ENCODE measurements around the gene DGLUCY. TPM values are rescaled to one million over a fixed set of nuclear protein-coding genes. Genes with fewer than 3 reads are reported as not detected.
"Not testable (repeated sequence)": the region's sequence is repeated elsewhere in the genome, so short reads cannot be mapped to it uniquely, and the experiment has no call there.

Gene DGLUCY
- total RNA-seq, 1 experiment from 2014 or later = 28.1 TPM

DNA sequence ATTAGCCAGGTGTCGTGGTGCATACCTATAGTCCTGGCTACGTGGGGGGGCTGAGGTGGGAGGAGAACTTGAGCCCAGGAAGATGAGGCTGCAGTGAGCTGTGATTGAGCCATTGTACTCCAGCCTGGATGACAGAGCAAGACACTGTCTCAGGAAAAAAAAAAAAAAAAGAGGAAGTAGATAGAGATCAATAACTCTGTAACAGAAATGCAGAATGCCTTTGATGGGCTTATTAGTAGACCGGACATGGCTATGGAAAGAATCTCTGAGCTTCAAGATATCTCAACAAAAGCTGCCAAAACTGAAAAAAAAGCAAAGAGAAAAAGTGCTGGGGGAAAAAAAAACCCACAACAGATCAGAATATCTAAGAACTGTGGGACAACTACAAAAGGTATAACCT lies 93.1 kb downstream of the DGLUCY start:
- peaks cover 3% of the 10 kb centered on the region for H3K9me3 ChIP-seq (replicated peaks)
- H3K4me3 ChIP-seq = no peak overlapping the region
- H3K27me3 ChIP-seq = no peaks in the 10 kb centered on the region
- DNase-seq = no peak
- no peak overlapping the region for H3K27ac ChIP-seq
- H3K4me1 ChIP-seq = no peaks in the 10 kb centered on the region
- H3K36me3 ChIP-seq = peaks cover 34% of the 10 kb centered on the region

GRCh38 chr14:91211017-91211416 lies 97.1 kb downstream of the DGLUCY start:
- Histone ChIP-seq H3K27me3 (no peaks in the 10 kb centered on the region), H3K27ac (no peak overlapping the region), H3K4me3 (no peak overlapping the region), H3K36me3 (peaks cover 8% of the 10 kb centered on the region), H3K9me3 (replicated peaks) (peaks cover 3% of the 10 kb centered on the region), H3K4me1 (no peaks in the 10 kb centered on the region)
- no peak for DNase-seq

- DNase-seq = no peak
- H3K27me3 ChIP-seq = no peaks in the 10 kb centered on the region
- H3K4me3 ChIP-seq = no peak overlapping the region
- no peak overlapping the region for H3K27ac ChIP-seq
- H3K36me3 ChIP-seq = peaks cover 8% of the 10 kb centered on the region
- no peaks in the 10 kb centered on the region for H3K4me1 ChIP-seq
- H3K9me3 ChIP-seq (replicated peaks) = peaks cover 3% of the 10 kb centered on the region
Measured at GRCh38 chr14:91214306-91214705, 100.4 kb downstream of the DGLUCY start.

- Histone ChIP-seq H3K4me3 (no peak overlapping the region), H3K4me1 (no peaks in the 10 kb centered on the region), H3K27me3 (no peaks in the 10 kb centered on the region), H3K36me3 (peaks cover 8% of the 10 kb centered on the region), H3K9me3 (replicated peaks) (peaks cover 3% of the 10 kb centered on the region), H3K27ac (no peak overlapping the region)
- DNase-seq = no peak
Measured at GRCh38 chr14:91215381-91215780, 101.5 kb downstream of the DGLUCY start.

- no peak for DNase-seq
- Histone ChIP-seq H3K9me3 (replicated peaks) (no peaks in the 10 kb centered on the region), H3K27ac (no peak overlapping the region), H3K4me1 (no peaks in the 10 kb centered on the region), H3K36me3 (0 out of 2 replicates have a peak, but pooled peaks cover 2% of the 10 kb centered on the region), H3K27me3 (no peaks in the 10 kb centered on the region), H3K4me3 (no peak overlapping the region)
Measured at GRCh38 chr14:91216731-91217226, 102.9 kb downstream of the DGLUCY start.

- no peaks in the 10 kb centered on the region for H3K4me1 ChIP-seq
- DNase-seq = no peak
- H3K27me3 ChIP-seq = no peaks in the 10 kb centered on the region
- H3K4me3 ChIP-seq = no peak overlapping the region
- no peaks in the 10 kb centered on the region for H3K9me3 ChIP-seq (replicated peaks)
- H3K36me3 ChIP-seq = no peaks in the 10 kb centered on the region
- H3K27ac ChIP-seq = no peak overlapping the region
Measured at GRCh38 chr14:91218014-91218413, 104.1 kb downstream of the DGLUCY start.

DNA sequence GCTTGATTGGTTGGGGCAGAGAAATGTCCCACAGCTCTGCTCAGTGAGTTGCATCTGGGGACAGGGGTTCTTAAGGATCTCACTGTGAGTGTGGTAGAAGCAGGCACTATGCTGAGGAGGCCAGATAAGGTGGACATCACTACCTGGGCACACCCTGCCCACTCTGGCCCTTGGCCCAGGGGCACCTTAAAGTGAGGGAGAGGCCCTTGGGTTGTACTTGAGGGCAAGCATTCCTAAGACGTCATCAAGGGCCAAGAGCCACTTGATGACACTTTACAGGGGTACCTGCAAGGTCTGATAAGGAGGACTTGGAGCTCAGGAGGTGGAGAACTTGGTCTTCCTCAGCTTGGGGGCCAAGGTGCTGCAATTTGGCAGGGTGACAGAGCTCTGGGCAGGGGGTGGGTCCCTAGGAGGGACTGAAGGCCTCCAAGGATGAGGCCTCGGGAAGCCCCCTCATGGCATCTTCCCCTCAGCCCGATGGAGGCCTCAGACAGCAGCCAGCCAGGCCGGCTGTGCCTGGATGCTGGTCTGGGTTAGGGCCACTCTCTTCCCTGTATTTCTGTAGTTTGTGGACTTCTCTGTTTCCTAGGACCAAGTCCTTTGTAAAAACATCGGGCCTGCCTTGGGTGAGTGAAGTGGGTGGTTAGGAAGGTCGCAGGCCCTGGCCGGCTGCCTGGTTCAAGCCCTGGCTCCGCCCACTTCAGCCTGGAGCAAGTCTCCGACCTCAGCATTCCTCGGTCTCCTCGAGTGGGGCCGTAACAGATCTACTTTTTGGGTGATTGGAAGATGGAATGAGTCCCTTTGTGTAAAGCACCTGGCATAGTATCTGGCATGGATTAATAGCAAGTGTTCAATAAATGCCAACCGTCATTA lies 105.9 kb downstream of the DGLUCY start:
- Histone ChIP-seq H3K9me3 (replicated peaks) (no peaks in the 10 kb centered on the region), H3K27ac (no peak overlapping the region), H3K4me1 (no peaks in the 10 kb centered on the region), H3K27me3 (no peaks in the 10 kb centered on the region), H3K4me3 (no peak overlapping the region), H3K36me3 (no peaks in the 10 kb centered on the region)
- DNase-seq = no peak

- no peaks in the 10 kb centered on the region for H3K4me1 ChIP-seq
- no peak overlapping the region for H3K27ac ChIP-seq
- DNase-seq = no peak
- H3K4me3 ChIP-seq = no peak overlapping the region
- no peaks in the 10 kb centered on the region for H3K9me3 ChIP-seq (replicated peaks)
- no peaks in the 10 kb centered on the region for H3K27me3 ChIP-seq
- no peaks in the 10 kb centered on the region for H3K36me3 ChIP-seq
Measured at GRCh38 chr14:91220581-91221000, 106.7 kb downstream of the DGLUCY start.

DNA sequence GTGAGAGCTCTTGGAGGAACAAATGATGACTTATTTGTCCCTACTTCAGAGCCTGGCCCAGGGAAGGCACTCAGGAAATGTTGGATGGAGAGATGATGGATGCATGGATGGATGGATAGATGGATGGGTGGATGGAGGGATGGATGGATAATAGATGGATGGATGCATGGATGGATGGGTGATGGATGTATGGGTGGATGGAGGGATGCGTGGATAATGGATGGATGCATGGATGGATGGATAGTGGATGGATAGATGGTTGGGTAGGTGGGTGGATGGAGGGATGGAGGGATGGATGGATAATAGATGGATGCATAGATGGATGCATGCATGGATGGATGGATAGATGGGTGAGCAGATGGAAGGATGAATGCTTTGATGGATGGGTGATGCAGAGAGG lies 107.4 kb downstream of the DGLUCY start:
- H3K27ac ChIP-seq = no peak overlapping the region
- DNase-seq = no peak
- H3K4me1 ChIP-seq = no peaks in the 10 kb centered on the region
- H3K9me3 ChIP-seq (replicated peaks) = no peaks in the 10 kb centered on the region
- no peak overlapping the region for H3K4me3 ChIP-seq
- no peaks in the 10 kb centered on the region for H3K27me3 ChIP-seq
- no peaks in the 10 kb centered on the region for H3K36me3 ChIP-seq

- Histone ChIP-seq H3K27ac (no peak overlapping the region), H3K9me3 (replicated peaks) (no peaks in the 10 kb centered on the region), H3K4me1 (no peaks in the 10 kb centered on the region), H3K4me3 (no peak overlapping the region), H3K36me3 (no peaks in the 10 kb centered on the region), H3K27me3 (no peaks in the 10 kb centered on the region)
- no peak for DNase-seq
Measured at GRCh38 chr14:91223028-91223783, 109.3 kb downstream of the DGLUCY start.

DNA sequence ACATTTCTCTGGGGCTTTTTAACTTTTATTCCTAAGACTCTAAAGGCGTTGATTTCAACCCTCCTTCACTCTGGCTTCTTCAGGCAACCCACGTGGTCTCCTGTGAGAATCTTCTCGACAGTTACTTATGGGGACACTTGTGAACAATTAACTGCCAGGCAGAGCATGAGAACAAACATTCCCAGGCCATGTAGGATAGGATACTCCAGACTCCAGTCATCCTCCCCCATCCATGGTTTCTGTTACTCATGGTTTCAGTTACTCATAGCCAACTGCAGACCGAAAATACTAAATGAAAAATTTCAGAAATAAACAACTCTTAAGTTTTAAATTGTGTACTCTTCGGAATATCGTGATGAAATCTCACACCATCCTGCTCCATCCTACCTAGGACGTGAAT lies 111.2 kb downstream of the DGLUCY start:
- H3K4me1 ChIP-seq = no peaks in the 10 kb centered on the region
- no peak overlapping the region for H3K4me3 ChIP-seq
- H3K36me3 ChIP-seq = no peaks in the 10 kb centered on the region
- no peaks in the 10 kb centered on the region for H3K27me3 ChIP-seq
- DNase-seq = no peak
- H3K9me3 ChIP-seq (replicated peaks) = no peaks in the 10 kb centered on the region
- no peak overlapping the region for H3K27ac ChIP-seq

DNA sequence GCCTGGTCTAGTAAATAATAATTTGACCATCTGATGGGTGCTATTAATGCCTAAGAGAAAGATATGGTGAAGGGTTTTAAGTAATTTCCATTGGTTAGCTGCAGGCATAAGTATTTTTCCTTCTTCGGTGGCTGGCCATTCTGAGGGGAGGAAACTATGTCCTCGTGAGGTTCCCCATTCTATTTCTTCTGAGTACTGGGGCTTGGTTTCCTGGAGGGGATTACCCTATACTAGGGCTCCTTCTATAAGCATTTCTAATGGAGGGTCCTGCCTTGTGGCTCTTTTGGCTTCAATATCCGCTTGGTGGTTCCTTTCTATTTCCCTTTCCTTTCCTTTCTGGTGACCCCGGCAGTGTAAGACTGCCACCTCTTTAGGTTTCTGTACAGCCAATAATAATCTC lies 112.5 kb downstream of the DGLUCY start:
- H3K9me3 ChIP-seq (replicated peaks); H3K4me1 ChIP-seq; H3K27ac ChIP-seq; DNase-seq; H3K4me3 ChIP-seq; H3K36me3 ChIP-seq; H3K27me3 ChIP-seq: not testable (repeated sequence)

DNA sequence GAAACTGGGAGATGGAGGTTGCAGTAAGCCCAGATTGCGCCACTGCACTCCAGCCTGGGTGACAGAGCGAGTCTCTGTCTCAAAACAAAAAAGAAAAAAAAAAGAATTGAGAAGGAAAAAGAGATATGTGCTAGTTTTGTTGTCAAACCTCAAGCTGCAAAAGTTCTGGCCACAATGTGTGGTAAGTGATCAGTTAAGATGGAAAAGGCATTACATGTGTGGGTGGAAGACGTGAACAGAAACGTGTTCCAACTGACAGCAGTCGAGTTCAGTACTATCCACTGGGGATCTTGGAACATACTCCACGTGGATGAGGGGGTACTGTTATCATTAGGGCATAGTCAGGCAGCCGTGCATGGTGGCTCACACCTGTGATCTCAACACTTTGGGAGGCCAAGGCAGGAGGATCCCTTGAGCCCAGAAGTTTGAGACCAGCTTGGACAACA lies 113.3 kb downstream of the DGLUCY start:
- no peaks in the 10 kb centered on the region for H3K4me1 ChIP-seq
- H3K36me3 ChIP-seq = no peaks in the 10 kb centered on the region
- no peak overlapping the region for H3K27ac ChIP-seq
- no peak for DNase-seq
- H3K27me3 ChIP-seq = no peaks in the 10 kb centered on the region
- peaks cover 3% of the 10 kb centered on the region; the same call in 1 of the 2 replicates for H3K9me3 ChIP-seq (replicated peaks)
- H3K4me3 ChIP-seq = no peak overlapping the region

DNA sequence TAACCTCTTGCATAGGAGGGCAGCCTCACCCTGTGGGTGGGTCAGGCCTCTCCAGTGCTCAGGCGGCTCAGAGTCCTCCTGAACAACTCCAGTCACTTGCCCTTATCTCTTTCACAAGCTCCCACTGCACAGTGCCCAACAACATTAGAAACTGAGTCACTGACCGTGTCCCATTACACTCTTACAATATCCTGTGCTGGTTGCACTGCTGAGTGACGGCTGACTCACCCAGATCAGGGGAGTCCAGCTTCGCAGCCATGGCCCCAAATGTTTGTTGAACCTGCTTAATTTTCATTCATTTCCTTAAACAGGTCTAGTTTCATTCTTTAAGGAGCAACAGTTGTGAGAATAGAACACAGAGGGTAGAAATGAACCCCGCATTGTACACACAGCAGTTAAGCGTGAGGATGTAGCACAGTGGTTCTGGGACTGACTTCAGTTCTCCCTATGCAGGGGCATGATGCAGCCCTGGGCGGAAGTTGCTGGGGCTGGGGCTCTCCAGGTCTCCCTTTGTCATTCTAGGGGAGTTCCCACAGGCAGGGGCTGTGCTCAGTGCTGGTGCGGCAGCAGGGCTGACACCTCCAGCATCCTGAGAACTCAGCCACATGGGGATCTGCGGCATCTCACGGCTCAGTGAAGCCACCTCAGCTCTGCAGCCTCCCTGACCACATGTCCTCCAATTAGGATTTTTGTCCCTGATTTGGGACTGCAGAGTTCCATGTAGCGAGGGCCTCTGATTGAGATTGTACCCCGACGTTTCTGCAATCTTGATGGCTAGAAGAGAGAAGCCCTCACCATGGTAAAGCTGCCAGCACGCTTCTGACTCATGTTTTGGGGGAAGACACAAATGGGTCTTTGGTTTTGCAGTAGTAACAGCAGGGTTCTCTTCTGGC lies 114.5 kb downstream of the DGLUCY start:
- H3K4me3 ChIP-seq = no peak overlapping the region
- no peak overlapping the region for H3K27ac ChIP-seq
- H3K36me3 ChIP-seq = no peaks in the 10 kb centered on the region
- peaks cover 3% of the 10 kb centered on the region; the same call in 1 of the 2 replicates for H3K9me3 ChIP-seq (replicated peaks)
- H3K27me3 ChIP-seq = no peaks in the 10 kb centered on the region
- no peaks in the 10 kb centered on the region for H3K4me1 ChIP-seq
- DNase-seq = no peak
